Ovary (tissue), 3 donors: ENCODE results near the gene ST7.

Experiments used
- CTCF ChIP-seq, 3 donors: fragments of 450-650 bp in 2 of 3; fragments of 200-600 bp in 1 of 3; IDR thresholded peaks; one replicate each; pipeline versions ENCODE4 v1.5.1 to v1.8.0; 2016 to 2022; ENCODE audit warnings: antibody characterized with exemption in 3 of 3, mild to moderate bottlenecking in 1 of 3
- EP300 ChIP-seq: sonication (generic); formaldehyde crosslinking; IDR thresholded peaks from one replicate; pipeline ENCODE4 v1.6.1; 2017; ENCODE audit warnings: antibody characterized with exemption
- donor health status: DM: no; HTN: no; CAD: no.

- TF ChIP-seq EP300 (no peak), CTCF (IDR thresholded peaks at IDR 0.05) (peak; percentile 42 to 66 (median 61))
These were observed 166.1 kb downstream of the ST7 start for GRCh38 chr7:117119192-117119924.
